H9 (cell line): ENCODE measurements around the gene USP8. TPM values are rescaled to one million over a fixed set of nuclear protein-coding genes. Genes with fewer than 3 reads are reported as not detected.
A peak's percentile ranks its signal among the peaks of the same experiment; 100 is the strongest.

Experiments
- DNase-seq: peaks from one replicate; pipeline ENCODE4 v3.0.0-alpha.2; 2017
- H2AFZ ChIP-seq: one replicate; pipeline ENCODE4 v1.6.1; 2013; ENCODE audit warnings: mild to moderate bottlenecking, low read length, control low read depth, moderate library complexity
- H2AK5ac ChIP-seq: 2 replicates; pipeline ENCODE4 v1.6.1; 2013; ENCODE audit warnings: low read length, control low read depth, mixed read lengths; ENCODE audit not compliant: insufficient read length
- H2BK120ac ChIP-seq: one replicate; pipeline ENCODE4 v1.6.1; 2013; ENCODE audit warnings: low read depth, mild to moderate bottlenecking, low read length, control low read depth, inconsistent platforms; ENCODE audit not compliant: poor library complexity, severe bottlenecking
- H2BK12ac ChIP-seq: 2 replicates; pipeline ENCODE4 v1.6.1; 2013; ENCODE audit warnings: low read length, control low read depth, mixed read lengths, low read depth; ENCODE audit not compliant: insufficient read length
- H2BK15ac ChIP-seq: 2 replicates; pipeline ENCODE4 v1.6.1; 2013; ENCODE audit warnings: low read depth, low read length, control low read depth
- H2BK20ac ChIP-seq: one replicate; pipeline ENCODE4 v1.6.1; 2013; ENCODE audit warnings: low read depth, mild to moderate bottlenecking, low read length, control low read depth, inconsistent platforms; ENCODE audit not compliant: poor library complexity, severe bottlenecking
- H2BK5ac ChIP-seq: 2 replicates; pipeline ENCODE4 v1.6.1; 2013; ENCODE audit warnings: low read length, control low read depth, mixed read lengths; ENCODE audit not compliant: insufficient read length
- H3K14ac ChIP-seq: 2 replicates; pipeline ENCODE4 v1.6.1; 2013; ENCODE audit warnings: low read length, control low read depth; ENCODE audit not compliant: insufficient read depth
- H3K18ac ChIP-seq: 2 replicates; pipeline ENCODE4 v1.6.1; 2013; ENCODE audit warnings: low read depth, mild to moderate bottlenecking, mixed read lengths, low read length, control low read depth; ENCODE audit not compliant: insufficient read length
- H3K23ac ChIP-seq: 2 replicates; pipeline ENCODE4 v1.6.1; 2013; ENCODE audit warnings: low read length, control low read depth, mixed read lengths, low read depth; ENCODE audit not compliant: insufficient read length
- H3K23me2 ChIP-seq: 2 replicates; pipeline ENCODE4 v1.6.1; 2013; ENCODE audit warnings: low read depth, mild to moderate bottlenecking, mixed read lengths, low read length, control low read depth; ENCODE audit not compliant: insufficient read length, poor library complexity, severe bottlenecking
- H3K27ac ChIP-seq: 2 replicates; pipeline ENCODE4 v1.5.1; 2013; ENCODE audit warnings: low read length, control low read depth, mixed read lengths, low read depth; ENCODE audit not compliant: insufficient read length
- H3K27me3 ChIP-seq: 2 replicates; pipeline ENCODE4 v1.6.1; 2013; ENCODE audit warnings: low read length, control low read depth, inconsistent platforms; ENCODE audit not compliant: insufficient read depth
- H3K4ac ChIP-seq: 2 replicates; pipeline ENCODE4 v1.6.1; 2013; ENCODE audit warnings: low read depth, mild to moderate bottlenecking, control low read depth, inconsistent platforms, low read length, moderate library complexity
- H3K4me1 ChIP-seq: 2 replicates; pipeline ENCODE4 v1.6.1; 2013; ENCODE audit warnings: low read length, control low read depth, inconsistent platforms; ENCODE audit not compliant: insufficient read depth
- H3K4me2 ChIP-seq: 2 replicates; pipeline ENCODE4 v1.6.1; 2013; ENCODE audit warnings: low read length, control low read depth, mixed read lengths; ENCODE audit not compliant: insufficient read length, insufficient read depth
- H3K56ac ChIP-seq: 2 replicates; pipeline ENCODE4 v1.6.1; 2013; ENCODE audit warnings: low read depth, mild to moderate bottlenecking, mixed read lengths, low read length, control low read depth; ENCODE audit not compliant: insufficient read length
- H3K79me1 ChIP-seq: 2 replicates; pipeline ENCODE4 v1.6.1; 2013; ENCODE audit warnings: low read depth, mild to moderate bottlenecking, moderate library complexity, low read length, control low read depth, inconsistent platforms; ENCODE audit not compliant: insufficient read depth, poor library complexity, severe bottlenecking
- H3K79me2 ChIP-seq: 2 replicates; pipeline ENCODE4 v1.6.1; 2013; ENCODE audit warnings: low read length, control low read depth, inconsistent platforms; ENCODE audit not compliant: insufficient read depth
- H3K9ac ChIP-seq: 2 replicates; pipeline ENCODE4 v1.6.1; 2013; ENCODE audit warnings: low read length, control low read depth, mixed read lengths; ENCODE audit not compliant: insufficient read length; ENCODE audit errors: extremely low read depth
- H3K9me3 ChIP-seq: one replicate; pipeline ENCODE4 v1.6.1; 2013; ENCODE audit warnings: low read depth, low read length, inconsistent platforms; ENCODE audit not compliant: control insufficient read depth
- H3T11ph ChIP-seq: one replicate; pipeline ENCODE4 v1.6.1; 2013; ENCODE audit warnings: mild to moderate bottlenecking, low read length, control low read depth, inconsistent platforms
- H4K20me1 ChIP-seq: one replicate; pipeline ENCODE4 v1.6.1; 2013; ENCODE audit not compliant: control insufficient read depth, insufficient read length, insufficient read depth
- H4K5ac ChIP-seq: 2 replicates; pipeline ENCODE4 v1.6.1; 2013; ENCODE audit warnings: low read depth, mild to moderate bottlenecking, mixed read lengths, low read length, control low read depth; ENCODE audit not compliant: insufficient read length
- H4K8ac ChIP-seq: replicated peaks from 2 replicates; pipeline ENCODE4 v1.6.1; 2013; ENCODE audit warnings: low read length, control low read depth, mixed read lengths, low read depth; ENCODE audit not compliant: insufficient read length
- H4K91ac ChIP-seq: 2 replicates; pipeline ENCODE4 v1.6.1; 2013; ENCODE audit warnings: low read depth, mild to moderate bottlenecking, moderate library complexity, mixed read lengths, low read length, control low read depth; ENCODE audit not compliant: insufficient read length
- H3K27ac Mint-ChIP-seq, 3 experiments: 2 replicates in 2 of 3; 3 replicates in 1 of 3; pipeline ENCODE4 v1.8.0; 2020 to 2021; ENCODE audit warnings: mixed read lengths in 3 of 3, mild to moderate bottlenecking in 1 of 3, moderate library complexity in 1 of 3
- H3K27me3 Mint-ChIP-seq: 2 replicates; pipeline ENCODE4 v1.8.0; 2021; ENCODE audit warnings: low read depth, mild to moderate bottlenecking, moderate library complexity, mixed read lengths
- H3K36me3 Mint-ChIP-seq, 3 experiments: 2 replicates in 2 of 3; 3 replicates in 1 of 3; pipeline ENCODE4 v1.8.0; 2020 to 2021; ENCODE audit warnings: low read depth in 3 of 3, mixed read lengths in 3 of 3; ENCODE audit not compliant: insufficient read depth in 1 of 3
- H3K4me1 Mint-ChIP-seq, 2 experiments: 2 replicates each; pipeline ENCODE4 v1.8.0; 2020; ENCODE audit warnings: mixed read lengths in 2 of 2
- H3K4me3 Mint-ChIP-seq, 2 experiments: 2 replicates in 1 of 2; 3 replicates in 1 of 2; pipeline ENCODE4 v1.8.0; 2020 to 2021; ENCODE audit warnings: mild to moderate bottlenecking in 2 of 2, mixed read lengths in 2 of 2, moderate library complexity in 1 of 2
- H3K9me3 Mint-ChIP-seq, 2 experiments: 2 replicates in 1 of 2; 3 replicates in 1 of 2; pipeline ENCODE4 v1.8.0; 2020; ENCODE audit warnings: mild to moderate bottlenecking in 2 of 2, mixed read lengths in 2 of 2, moderate library complexity in 1 of 2
- CTCF ChIP-seq: fragments of 200-600 bp; sonication (generic); conservative IDR thresholded peaks from 3 replicates; pipeline ENCODE4 v1.8.0; 2021; ENCODE audit warnings: antibody characterized with exemption, mild to moderate bottlenecking
- WGBS: extraction: QIAGEN DNeasy Blood & Tissue Kit; methylation state at CpG from one replicate; pipeline ENCODE4 v1.1.7; 2013; ENCODE audit warnings: missing lambda C conversion rate, low lambda C conversion rate, mixed read lengths; ENCODE audit not compliant: insufficient read length; ENCODE audit errors: extremely low coverage; 5-methylcytosine and 5-hydroxymethylcytosine counted together
- total RNA-seq: library from RNA; stranded (reverse); gene quantifications from 2 replicates; pipeline ENCODE4 v1.2.1, GENCODE V29; 2021

USP8 gene
- total RNA-seq, 1 experiment from 2014 or later: 67.1 TPM

- Mint-ChIP-seq H3K36me3 (peaks cover 0 to 6% (median 2%) of the 10 kb centered on the region in 3 experiments; a peak in 4 of 7 replicates), H3K27ac (no peak overlapping the region; a peak in 1 of 7 replicates), H3K9me3 (no peaks in the 10 kb centered on the region), H3K4me1 (peaks cover 8 to 12% of the 10 kb centered on the region in 2 experiments), H3K4me3 (peak overlapping the region; percentile 7 to 19; a peak in 1 of 5 replicates), H3K27me3 (no peaks in the 10 kb centered on the region; the same call in 1 of the 2 replicates)
- H2AK5ac ChIP-seq: no peak overlapping the region
- no peak overlapping the region for H2BK12ac ChIP-seq
- H3K56ac ChIP-seq: no peak overlapping the region
- no peak overlapping the region for H3T11ph ChIP-seq
- no peak overlapping the region for H2BK120ac ChIP-seq
- H3K4ac ChIP-seq: no peak overlapping the region
- no peak for TF ChIP-seq CTCF
- no peak overlapping the region for H4K5ac ChIP-seq
- H3K23ac ChIP-seq: no peak overlapping the region
- no peaks in the 10 kb centered on the region for H3K4me1 ChIP-seq
- no peaks in the 10 kb centered on the region for H3K23me2 ChIP-seq
- no peak overlapping the region for H2BK15ac ChIP-seq
- H2AFZ ChIP-seq: no peak overlapping the region
- no peak for DNase-seq
- peaks cover 34% of the 10 kb centered on the region; the same call in 1 of the 2 replicates for H3K79me2 ChIP-seq
- peaks cover 2% of the 10 kb centered on the region for H3K79me1 ChIP-seq
- H4K8ac ChIP-seq: no peak overlapping the region
- no peaks in the 10 kb centered on the region for H4K20me1 ChIP-seq
- no peak overlapping the region for H3K18ac ChIP-seq
- H3K9ac ChIP-seq: no peak overlapping the region
- no peak overlapping the region for H2BK5ac ChIP-seq
- H2BK20ac ChIP-seq: no peak overlapping the region
- H3K14ac ChIP-seq: no peak overlapping the region
- no peaks in the 10 kb centered on the region for H3K27me3 ChIP-seq
- H3K4me2 ChIP-seq: no peak overlapping the region
- H4K91ac ChIP-seq: no peak overlapping the region
- no peak overlapping the region for H3K27ac ChIP-seq
- WGBS: no CpG with 5 or more reads among the region's 9 CpGs
- H3K9me3 ChIP-seq: no peaks in the 10 kb centered on the region
Observed at GRCh38 chr15:50426428-50426827, 2.2 kb downstream of the USP8 start.
